HG03558 (cell line): ENCODE data around the gene CCDC121.
A peak's percentile ranks its signal among the peaks of the same experiment; 100 is the strongest.

Source experiments
- ATAC-seq: cut with Tn5 transposase; IDR thresholded peaks from one replicate; pipeline ENCODE4 v1.9.1; 2021; ENCODE audit warnings: moderate number of reproducible peaks; ENCODE audit not compliant: unreplicated experiment; ENCODE audit errors: extremely low read depth

CCDC121 gene

DNA sequence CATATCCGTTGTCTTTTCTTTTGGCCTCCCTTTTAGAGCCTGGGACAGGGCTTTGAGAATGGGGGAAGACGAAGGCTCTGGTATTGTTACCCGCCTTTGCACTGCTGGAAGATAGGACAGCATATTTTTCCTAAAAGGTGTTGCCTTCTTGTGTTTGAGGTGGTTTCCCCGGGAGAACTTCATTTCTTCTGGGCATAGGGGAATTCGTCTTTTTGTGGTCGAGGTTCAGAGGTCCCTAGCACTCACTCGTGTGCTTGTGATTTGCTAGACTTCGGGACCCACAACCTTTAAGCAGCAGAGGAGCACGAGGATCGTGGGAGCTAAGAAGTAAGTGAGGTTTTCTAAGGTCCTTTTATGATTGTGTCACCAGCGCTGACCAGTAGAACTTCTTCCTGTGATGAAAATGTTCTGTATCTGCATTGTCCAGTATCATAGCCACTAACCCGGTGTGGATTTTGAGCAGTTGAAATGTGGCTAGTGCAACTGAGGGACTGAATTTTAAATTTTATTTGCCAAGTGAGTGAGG is 45.4 kb downstream of the CCDC121 start:
- ATAC-seq, result no peak

DNA sequence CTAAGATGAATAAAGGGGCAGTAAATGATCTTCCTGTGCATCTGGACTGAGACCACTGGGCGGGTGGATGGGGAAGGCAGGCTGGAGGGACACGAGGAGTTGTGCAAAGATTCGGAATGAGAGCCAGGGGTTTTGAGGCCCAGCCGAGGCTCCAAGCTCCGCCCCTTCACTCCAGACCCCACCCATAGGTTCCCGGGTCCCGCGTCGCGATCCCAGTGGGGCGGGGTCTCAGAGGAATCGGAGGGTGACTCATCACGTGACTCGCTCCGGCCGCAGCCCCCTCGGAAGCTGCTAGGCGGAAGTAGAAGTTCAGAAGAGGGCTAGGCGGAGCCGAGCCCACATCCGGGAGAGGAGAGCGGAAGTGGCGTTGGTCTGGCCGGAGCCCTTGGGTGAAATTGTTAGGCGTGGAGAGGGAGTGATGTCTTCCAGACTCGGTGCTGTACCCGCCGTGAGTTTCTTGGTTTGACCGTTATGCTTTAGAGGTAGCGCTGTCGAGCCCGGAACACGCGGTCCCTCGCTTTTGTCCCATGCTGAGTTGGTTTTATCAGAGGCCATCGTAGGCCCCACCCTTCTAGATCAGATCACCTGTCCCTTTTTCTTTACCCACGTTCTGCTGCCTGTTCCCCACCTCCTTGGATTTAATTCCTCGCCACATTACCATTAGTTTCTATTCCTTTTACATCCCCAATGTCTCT is 46.0 kb downstream of the CCDC121 start, which contains the start of gene ZNF512:
Gene ZNF512, plus strand, starts transcription at position 348 of the 695 bp plus-strand sequence. Its CDS starts 71 bp downstream, at position 419.
- ATAC-seq, result peak; percentile 80

DNA sequence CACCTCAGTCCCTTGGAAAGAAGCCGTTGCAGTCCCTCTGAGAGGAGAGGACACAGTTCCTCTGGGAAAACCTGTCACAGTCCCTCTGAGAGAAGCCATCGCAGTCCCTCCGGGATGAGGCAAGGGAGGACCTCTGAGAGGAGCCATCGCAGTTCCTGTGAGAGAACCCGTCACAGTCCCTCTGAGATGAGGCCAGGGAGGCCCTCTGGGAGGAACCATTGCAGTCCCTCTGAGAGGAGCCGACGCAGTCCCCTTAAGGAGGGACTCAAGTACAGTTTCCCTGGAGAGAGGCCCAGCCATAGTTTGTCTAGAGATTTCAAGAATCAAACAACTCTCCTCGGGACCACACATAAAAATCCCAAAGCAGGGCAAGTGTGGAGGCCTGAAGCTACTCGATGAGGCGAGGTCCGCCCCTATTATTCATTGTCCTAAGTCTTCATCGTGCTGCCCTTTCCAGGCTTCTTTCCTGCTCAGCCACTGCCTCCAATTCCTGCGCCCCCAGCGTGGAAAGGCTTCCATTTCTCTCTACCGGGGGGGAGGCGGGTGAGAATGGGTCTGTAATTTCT is 46.6 kb downstream of the CCDC121 start:
- ATAC-seq, result no peak

DNA sequence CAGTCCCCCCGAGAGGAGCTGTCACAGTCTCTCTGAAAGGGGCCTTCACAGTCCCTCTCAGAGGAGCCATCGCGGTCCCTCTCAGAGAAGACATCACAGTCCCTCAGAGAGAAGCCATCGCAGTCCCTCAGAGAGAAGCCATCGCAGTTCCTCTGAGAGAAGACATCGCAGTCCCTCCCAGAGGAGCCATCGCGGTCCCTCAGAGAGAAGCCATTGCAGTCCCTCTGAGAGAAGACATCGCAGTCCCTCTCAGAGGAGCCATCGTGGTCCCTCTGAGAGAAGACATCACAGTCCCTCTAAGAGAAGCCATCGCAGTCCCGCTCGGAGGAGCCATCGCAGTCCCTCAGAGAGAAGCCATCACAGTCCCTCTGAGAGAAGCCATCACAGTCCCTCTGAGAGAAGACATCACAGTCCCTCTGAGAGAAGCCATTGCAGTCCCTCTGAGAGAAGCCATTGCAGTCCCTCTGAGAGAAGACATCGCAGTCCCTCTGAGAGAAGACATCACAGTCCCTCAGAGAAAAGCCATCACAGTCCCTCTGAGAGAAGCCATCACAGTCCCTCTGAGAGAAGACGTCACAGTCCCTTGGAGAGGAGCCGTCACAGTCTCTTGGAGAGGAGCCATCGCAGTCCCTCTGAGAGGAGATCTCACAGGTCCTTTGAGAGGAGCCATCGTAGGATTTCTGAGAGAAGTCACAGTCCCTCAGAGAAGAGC is 47.2 kb downstream of the CCDC121 start:
- no peak for ATAC-seq
